HepG2 (cell line): ENCODE data around the gene VAMP2. TPM values are rescaled to one million over a fixed set of nuclear protein-coding genes. Genes with fewer than 3 reads are reported as not detected.

Experiments
- ATAC-seq: fragments of 200-7000 bp; cut with Tn5 transposase; 3 replicates; pipeline ENCODE4 v1.9.1; 2020; ENCODE audit warnings: mild to moderate bottlenecking, moderate library complexity
- BruUV-seq: library from RNA; stranded (reverse); fragments of 400-500 nt; replicated peaks from 2 replicates; lab custom pipeline; 2021; lab: Mats Ljungman, UMichigan
- CTCF ChIA-PET: fragments of 300-600 bp; formaldehyde crosslinking; extraction: SDS; loops from one replicate; lab custom pipeline; 2021; ENCODE audit warnings: low total read pairs, inconsistent platforms, low intra/inter-chr PET ratio; lab: Yijun Ruan, JAX
- POLR2A ChIA-PET: fragments of 350-600 bp; sonication (Branson Sonifier 250); formaldehyde crosslinking; loops from one replicate; lab custom pipeline; 2020; ENCODE audit warnings: antibody characterized with exemption, inconsistent platforms; lab: Yijun Ruan, JAX
- DNase-seq: peaks from one replicate; pipeline ENCODE4 v3.0.0-alpha.2; 2015; ENCODE audit warnings: low spot score
- FAIRE-seq: peaks from 3 replicates; lab custom pipeline; 2011; peaks lifted over from hg19 to GRCh38; lab: Jason Lieb, UNC
- H2AFZ ChIP-seq: one replicate; pipeline ENCODE4 v1.6.1; 2011; ENCODE audit warnings: low read length, inconsistent platforms
- H3K27ac ChIP-seq: fragments of 300-600 bp; 3 replicates; pipeline ENCODE4 v1.8.0; 2011; ENCODE audit warnings: mixed run types, mild to moderate bottlenecking, mixed read lengths, low read length, inconsistent platforms; ENCODE audit not compliant: insufficient read depth; ENCODE audit errors: extremely low read length
- H3K27me3 ChIP-seq, 2 experiments: fragments of 200-600 bp in 1 of 2; 2 replicates in 1 of 2; 3 replicates in 1 of 2; pipeline versions ENCODE4 v1.6.0 to v1.8.0; 2011; ENCODE audit warnings: low read length in 2 of 2, mild to moderate bottlenecking in 2 of 2, moderate library complexity in 2 of 2, inconsistent platforms in 1 of 2; ENCODE audit not compliant: insufficient read depth in 2 of 2, control insufficient read depth in 1 of 2
- H3K36me3 ChIP-seq, 2 experiments: fragments of 200-600 bp in 1 of 2; replicated peaks in 1 of 2; 2 replicates in 1 of 2; 3 replicates in 1 of 2; pipeline versions ENCODE4 v1.5.1 to v1.8.0; 2011; ENCODE audit warnings: low read length in 2 of 2, inconsistent platforms in 1 of 2; ENCODE audit not compliant: insufficient read depth in 2 of 2, control insufficient read depth in 1 of 2
- H3K4me1 ChIP-seq: 2 replicates; pipeline ENCODE4 v1.5.1; 2012; ENCODE audit warnings: low read length, inconsistent platforms; ENCODE audit not compliant: insufficient read depth
- H3K4me2 ChIP-seq: 2 replicates; pipeline ENCODE4 v1.6.0; 2011; ENCODE audit warnings: low read depth, low read length, inconsistent platforms
- H3K4me3 ChIP-seq, 3 experiments: fragments of 200-600 bp in 1 of 3; sonication (generic), shearing (Covaris generic) in 1 of 3; replicated peaks in 1 of 3; 2 replicates each; pipeline ENCODE4 v1.5.1; 2011 to 2016; ENCODE audit warnings: low read length in 3 of 3, inconsistent platforms in 2 of 3, low read depth in 2 of 3, mild to moderate bottlenecking in 2 of 3, control low read depth in 1 of 3, mixed read lengths in 1 of 3; ENCODE audit not compliant: insufficient read depth in 1 of 3
- H3K79me2 ChIP-seq: one replicate; pipeline ENCODE4 v1.6.1; 2011; ENCODE audit warnings: low read length, inconsistent platforms; ENCODE audit not compliant: insufficient read depth
- H3K9ac ChIP-seq: 2 replicates; pipeline ENCODE4 v1.6.0; 2011; ENCODE audit warnings: mild to moderate bottlenecking, low read depth, low read length, inconsistent platforms; ENCODE audit not compliant: insufficient read depth
- H3K9me3 ChIP-seq: 2 replicates; pipeline ENCODE4 v1.5.1; 2012; ENCODE audit warnings: mild to moderate bottlenecking, low read length
- H4K20me1 ChIP-seq: 2 replicates; pipeline ENCODE4 v1.6.0; 2011; ENCODE audit warnings: inconsistent platforms, mild to moderate bottlenecking, low read length, moderate library complexity; ENCODE audit not compliant: insufficient read depth
- MNT ChIP-seq: fragments of 450-650 bp; IDR thresholded peaks from 2 replicates; pipeline ENCODE4 v1.6.1; 2016
- PCBP1 ChIP-seq: fragments of 200-400 bp; formaldehyde crosslinking; IDR thresholded peaks from 2 replicates; pipeline ENCODE4 v1.6.1; 2017; ENCODE audit warnings: mild to moderate bottlenecking, low read depth, low read length, borderline replicate concordance
- TFE3 ChIP-seq: IDR thresholded peaks from 2 replicates; pipeline ENCODE4 v1.6.1; 2016
- ZNF263 ChIP-seq: sonication (generic); formaldehyde crosslinking; IDR thresholded peaks from 2 replicates; pipeline ENCODE4 v1.4.0; 2020; ENCODE audit warnings: missing genetic modification reagents
- WGBS: methylation state at CpG from one replicate; pipeline ENCODE4 v1.1.6; 2017; ENCODE audit warnings: low lambda C conversion rate; 5-methylcytosine and 5-hydroxymethylcytosine counted together
- in situ Hi-C: cut with HindIII; loops from 2 replicates; pipeline ENCODE4 v1.10.0; 2017; ENCODE audit warnings: low pct_unique_long_range_greater_than_20kb; ENCODE audit not compliant: extremely low pct_ligation_motif_present
- intact Hi-C: fragments of 100-400 bp; cut with micrococcal nuclease; formaldehyde crosslinking; loops from one replicate; pipeline ENCODE4 v1.10.0; 2022; ENCODE audit not compliant: unreplicated experiment
- polyA plus RNA-seq, 8 experiments: library from polyadenylated mRNA; depleted of rRNA in 3 of 8; stranded (reverse) in 7 of 8; unstranded in 1 of 8; fragments of >200 nt; fragmentation: Illumina TruSeq in 4 of 8; extraction: Trizol in 4 of 8; gene quantifications; 2 replicates each; pipeline versions ENCODE4 v1.2.1 to v1.2.3, GENCODE V29; 2011 to 2016; ENCODE audit warnings: low read depth in 4 of 8, missing spikeins in 1 of 8, mixed read lengths in 1 of 8; ENCODE audit not compliant: insufficient read depth in 1 of 8
- total RNA-seq, 5 experiments: library from RNA; depleted of rRNA; stranded (reverse); fragments of >200 nt; fragmentation: Illumina TruSeq; extraction: Trizol; gene quantifications; 2 replicates each; pipeline ENCODE4 v1.2.3, GENCODE V29; 2016; ENCODE audit warnings: low read depth in 1 of 5

The VAMP2 gene
- total and polyA plus RNA-seq, 2 of the 13 experiments (the other 11 are each of a cell fraction or from before 2014, with no cell fraction given) = 3.9 to 17.2 TPM

- FAIRE-seq (no peak), DNase-seq (no peak), ATAC-seq (no peak)
- H3K9ac ChIP-seq = no peak overlapping the region
- no peak overlapping the region for H2AFZ ChIP-seq
- H3K36me3 ChIP-seq = peaks cover 16 to 34% of the 10 kb centered on the region in 2 experiments; a peak in 4 of 5 replicates
- no peak for TF ChIP-seq ZNF263
- TF ChIP-seq PCBP1 = no peak
- no peak for TF ChIP-seq MNT
- TF ChIP-seq TFE3 (CRISPR knock-in tag) = no peak
- 96% methylated on average over 25 of the region's 29 CpGs for WGBS
- H4K20me1 ChIP-seq = no peaks in the 10 kb centered on the region
- H3K27me3 ChIP-seq = no peaks in the 10 kb centered on the region
- ChIA-PET POLR2A (no interaction called here), CTCF (no interaction called here)
- BruUV-seq = no TSS peak
- in situ Hi-C loops = no loop called here
- H3K27ac ChIP-seq = no peak overlapping the region
- no peaks in the 10 kb centered on the region for H3K9me3 ChIP-seq
- no peak overlapping the region for H3K4me2 ChIP-seq
- H3K4me3 ChIP-seq = no peak overlapping the region
- intact Hi-C loops = loop anchor here (5.0 kb wide), 1 partner anchor 473 kb away; no protein-coding TSS in a partner anchor
- H3K4me1 ChIP-seq = peaks cover 34% of the 10 kb centered on the region
- peaks cover 4% of the 10 kb centered on the region for H3K79me2 ChIP-seq
These were observed 13.1 kb downstream of the VAMP2 start for GRCh38 chr17:8149419-8150193.
